Measurements from ENCODE around the gene THTPA. TPM values are rescaled to one million over a fixed set of nuclear protein-coding genes. Genes with fewer than 3 reads are reported as not detected.
A peak's percentile ranks its signal among the peaks of the same experiment; 100 is the strongest.

The THTPA gene
- total RNA-seq, 1 donor from 2014 or later = 6.9 TPM

DNA sequence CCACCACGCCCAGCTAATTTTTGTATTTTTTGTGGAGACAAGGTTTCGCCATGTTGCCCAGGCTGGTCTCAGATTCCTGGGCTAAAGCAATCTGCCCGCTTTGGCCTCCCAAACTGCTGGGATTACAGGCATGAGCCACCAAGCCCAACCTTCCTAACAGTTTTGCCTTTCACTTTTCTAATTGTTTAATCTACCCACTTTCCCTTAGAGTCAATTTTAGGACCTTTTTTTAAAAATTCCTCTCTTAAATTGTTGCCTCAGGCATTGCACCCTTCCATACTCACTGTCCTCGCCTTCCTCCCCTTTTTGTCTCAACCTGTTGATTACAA, 16.0 kb upstream of the THTPA start:
- Mint-ChIP-seq H3K27me3 (ENCODE audit: unreplicated experiment) (peaks cover 10% of the 10 kb centered on the region), H3K4me3 (ENCODE audit: unreplicated experiment) (peak overlapping the region; percentile 62), H3K36me3 (ENCODE audit: low read depth, unreplicated experiment) (peaks cover 14% of the 10 kb centered on the region), H3K9me3 (ENCODE audit: unreplicated experiment) (no peaks in the 10 kb centered on the region), H3K27ac (ENCODE audit: unreplicated experiment) (no peak overlapping the region), H3K4me1 (ENCODE audit: unreplicated experiment) (peaks cover 33% of the 10 kb centered on the region)
- DNase-seq (ENCODE audit: low spot score) = no peak
- TF ChIP-seq, protein P1, sequence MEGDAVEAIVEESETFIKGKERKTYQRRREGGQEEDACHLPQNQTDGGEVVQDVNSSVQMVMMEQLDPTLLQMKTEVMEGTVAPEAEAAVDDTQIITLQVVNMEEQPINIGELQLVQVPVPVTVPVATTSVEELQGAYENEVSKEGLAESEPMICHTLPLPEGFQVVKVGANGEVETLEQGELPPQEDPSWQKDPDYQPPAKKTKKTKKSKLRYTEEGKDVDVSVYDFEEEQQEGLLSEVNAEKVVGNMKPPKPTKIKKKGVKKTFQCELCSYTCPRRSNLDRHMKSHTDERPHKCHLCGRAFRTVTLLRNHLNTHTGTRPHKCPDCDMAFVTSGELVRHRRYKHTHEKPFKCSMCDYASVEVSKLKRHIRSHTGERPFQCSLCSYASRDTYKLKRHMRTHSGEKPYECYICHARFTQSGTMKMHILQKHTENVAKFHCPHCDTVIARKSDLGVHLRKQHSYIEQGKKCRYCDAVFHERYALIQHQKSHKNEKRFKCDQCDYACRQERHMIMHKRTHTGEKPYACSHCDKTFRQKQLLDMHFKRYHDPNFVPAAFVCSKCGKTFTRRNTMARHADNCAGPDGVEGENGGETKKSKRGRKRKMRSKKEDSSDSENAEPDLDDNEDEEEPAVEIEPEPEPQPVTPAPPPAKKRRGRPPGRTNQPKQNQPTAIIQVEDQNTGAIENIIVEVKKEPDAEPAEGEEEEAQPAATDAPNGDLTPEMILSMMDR (IDR thresholded peaks at IDR 0.05; ENCODE audit: unreplicated experiment) = no peak

DNA sequence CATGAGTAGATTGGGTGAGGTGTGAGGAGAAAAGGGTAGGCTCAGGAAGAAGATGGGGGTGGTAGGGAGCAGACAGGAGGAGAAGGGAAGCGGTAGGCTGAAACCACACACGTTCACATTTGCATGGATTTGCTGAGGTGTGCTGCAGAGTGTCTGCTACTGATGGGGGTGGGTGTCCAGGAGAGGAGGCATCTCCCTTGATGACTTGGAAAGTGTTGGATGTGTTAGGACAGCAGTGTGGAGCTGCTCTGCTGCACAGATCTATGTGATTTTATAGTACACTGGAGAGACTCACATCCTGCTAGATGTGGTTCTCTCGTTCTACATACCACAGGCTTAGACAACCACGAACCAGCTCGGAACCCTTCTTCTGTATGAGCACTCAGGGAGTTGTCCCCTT, 13.8 kb upstream of the THTPA start:
- H3K27me3 Mint-ChIP-seq (ENCODE audit: unreplicated experiment) = peaks cover 4% of the 10 kb centered on the region
- no peak for DNase-seq (ENCODE audit: low spot score)
- peaks cover 38% of the 10 kb centered on the region for H3K4me1 Mint-ChIP-seq (ENCODE audit: unreplicated experiment)
- no peak overlapping the region for H3K27ac Mint-ChIP-seq (ENCODE audit: unreplicated experiment)
- no peaks in the 10 kb centered on the region for H3K9me3 Mint-ChIP-seq (ENCODE audit: unreplicated experiment)
- TF ChIP-seq, protein P1 (IDR thresholded peaks at IDR 0.05; ENCODE audit: unreplicated experiment) = no peak
- H3K4me3 Mint-ChIP-seq (ENCODE audit: unreplicated experiment) = no peak overlapping the region
- peaks cover 4% of the 10 kb centered on the region for H3K36me3 Mint-ChIP-seq (ENCODE audit: low read depth, unreplicated experiment)

GRCh38 chr14:23543403-23543802, 12.7 kb upstream of the THTPA start:
- Mint-ChIP-seq H3K27me3 (ENCODE audit: unreplicated experiment) (peaks cover 4% of the 10 kb centered on the region), H3K4me3 (ENCODE audit: unreplicated experiment) (no peak overlapping the region), H3K4me1 (ENCODE audit: unreplicated experiment) (peaks cover 32% of the 10 kb centered on the region), H3K36me3 (ENCODE audit: low read depth, unreplicated experiment) (peaks cover 4% of the 10 kb centered on the region), H3K9me3 (ENCODE audit: unreplicated experiment) (no peaks in the 10 kb centered on the region), H3K27ac (ENCODE audit: unreplicated experiment) (no peak overlapping the region)
- DNase-seq (ENCODE audit: low spot score) = no peak
- TF ChIP-seq, protein P1 (IDR thresholded peaks at IDR 0.05; ENCODE audit: unreplicated experiment) = no peak

DNA sequence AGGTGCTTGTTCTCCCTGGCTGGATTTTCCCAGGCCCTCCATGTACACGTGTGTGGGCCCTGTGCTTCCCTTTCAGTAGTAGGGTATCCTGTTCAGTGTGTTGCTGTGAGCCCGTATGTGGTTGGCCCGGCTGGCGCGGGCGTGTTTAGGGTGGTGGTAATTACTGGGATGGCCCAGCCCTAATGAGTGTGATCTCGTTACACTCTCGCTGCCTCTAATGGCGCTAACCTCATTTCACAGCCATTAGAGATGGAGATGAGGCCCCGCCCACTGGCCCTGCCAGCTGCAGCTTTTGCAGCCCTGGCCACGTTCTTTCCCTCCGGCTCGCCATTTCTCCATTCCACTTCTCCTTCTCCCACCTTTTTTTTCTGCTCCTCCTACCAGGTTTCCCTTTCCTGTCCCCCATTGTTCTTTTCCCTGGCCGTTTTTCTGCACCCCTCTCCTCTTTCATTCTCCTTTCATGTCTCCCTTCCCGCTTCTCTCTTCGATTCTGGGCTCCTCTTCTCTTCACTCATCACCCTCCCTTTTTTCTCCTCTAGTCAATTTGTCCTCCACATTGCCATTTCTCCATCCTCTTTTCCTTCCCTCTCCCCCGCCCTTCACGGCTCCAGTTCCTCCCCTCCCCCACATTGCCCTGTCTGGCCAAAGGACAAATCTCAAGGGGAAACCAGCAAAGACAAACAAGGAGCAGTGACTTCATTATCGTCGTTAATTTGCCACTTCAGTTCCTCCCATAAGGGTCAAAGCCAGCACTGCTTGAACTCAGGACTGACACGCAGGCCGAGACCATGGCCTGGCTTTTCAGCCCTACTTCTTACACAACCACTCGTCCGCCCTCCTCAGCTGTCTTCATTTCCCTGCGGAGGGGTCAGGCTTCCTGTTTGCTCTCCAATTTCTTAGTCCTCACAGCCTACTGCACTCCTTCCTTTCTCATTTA, 11.3 kb upstream of the THTPA start:
- Mint-ChIP-seq H3K4me1 (ENCODE audit: unreplicated experiment) (peaks cover 18% of the 10 kb centered on the region), H3K9me3 (ENCODE audit: unreplicated experiment) (no peaks in the 10 kb centered on the region), H3K36me3 (ENCODE audit: low read depth, unreplicated experiment) (no peaks in the 10 kb centered on the region), H3K27ac (ENCODE audit: unreplicated experiment) (peak overlapping the region; percentile 55), H3K27me3 (ENCODE audit: unreplicated experiment) (peaks cover 4% of the 10 kb centered on the region), H3K4me3 (ENCODE audit: unreplicated experiment) (peak overlapping the region; percentile 76)
- TF ChIP-seq, protein P1 (IDR thresholded peaks at IDR 0.05; ENCODE audit: unreplicated experiment) = no peak
- DNase-seq (ENCODE audit: low spot score) = no peak

DNA sequence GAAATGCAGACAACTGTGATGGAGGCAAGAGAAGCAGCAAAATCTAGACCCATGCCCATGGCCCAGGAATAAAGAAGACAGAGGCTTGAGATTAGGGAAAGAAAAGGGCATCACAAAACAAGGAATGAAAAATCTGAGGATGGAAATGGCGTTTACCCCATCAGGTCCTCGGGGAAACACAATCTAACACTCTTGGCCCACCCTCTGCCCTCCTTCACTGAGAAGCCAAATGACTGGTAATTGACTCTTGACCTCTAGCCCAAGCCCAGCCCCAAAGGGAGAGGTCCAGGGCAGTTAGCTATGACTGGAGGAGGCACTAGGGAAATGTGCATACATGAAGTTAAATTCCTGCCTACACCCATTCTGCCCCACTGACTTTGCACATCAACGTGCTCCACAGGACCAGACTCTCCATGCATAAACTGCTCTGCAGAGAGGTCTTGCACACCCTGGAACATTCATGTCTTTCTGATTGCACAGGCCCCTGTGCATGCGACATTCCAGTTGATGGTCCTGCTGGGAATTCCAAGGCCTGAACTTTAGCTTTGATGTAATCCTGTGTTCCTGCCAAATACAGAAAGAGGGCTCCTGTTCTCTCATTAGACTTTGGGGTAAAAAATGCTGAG, 10.2 kb upstream of the THTPA start:
- H3K4me1 Mint-ChIP-seq (ENCODE audit: unreplicated experiment) = peaks cover 17% of the 10 kb centered on the region
- no peaks in the 10 kb centered on the region for H3K9me3 Mint-ChIP-seq (ENCODE audit: unreplicated experiment)
- no peak for DNase-seq (ENCODE audit: low spot score)
- H3K27me3 Mint-ChIP-seq (ENCODE audit: unreplicated experiment) = peaks cover 4% of the 10 kb centered on the region
- no peaks in the 10 kb centered on the region for H3K36me3 Mint-ChIP-seq (ENCODE audit: low read depth, unreplicated experiment)
- H3K4me3 Mint-ChIP-seq (ENCODE audit: unreplicated experiment) = no peak overlapping the region
- TF ChIP-seq, protein P1 (IDR thresholded peaks at IDR 0.05; ENCODE audit: unreplicated experiment) = no peak
- peak overlapping the region; percentile 39 for H3K27ac Mint-ChIP-seq (ENCODE audit: unreplicated experiment)
